ENCODE measurements around the gene SMIM21.

- TF ChIP-seq, protein P1, sequence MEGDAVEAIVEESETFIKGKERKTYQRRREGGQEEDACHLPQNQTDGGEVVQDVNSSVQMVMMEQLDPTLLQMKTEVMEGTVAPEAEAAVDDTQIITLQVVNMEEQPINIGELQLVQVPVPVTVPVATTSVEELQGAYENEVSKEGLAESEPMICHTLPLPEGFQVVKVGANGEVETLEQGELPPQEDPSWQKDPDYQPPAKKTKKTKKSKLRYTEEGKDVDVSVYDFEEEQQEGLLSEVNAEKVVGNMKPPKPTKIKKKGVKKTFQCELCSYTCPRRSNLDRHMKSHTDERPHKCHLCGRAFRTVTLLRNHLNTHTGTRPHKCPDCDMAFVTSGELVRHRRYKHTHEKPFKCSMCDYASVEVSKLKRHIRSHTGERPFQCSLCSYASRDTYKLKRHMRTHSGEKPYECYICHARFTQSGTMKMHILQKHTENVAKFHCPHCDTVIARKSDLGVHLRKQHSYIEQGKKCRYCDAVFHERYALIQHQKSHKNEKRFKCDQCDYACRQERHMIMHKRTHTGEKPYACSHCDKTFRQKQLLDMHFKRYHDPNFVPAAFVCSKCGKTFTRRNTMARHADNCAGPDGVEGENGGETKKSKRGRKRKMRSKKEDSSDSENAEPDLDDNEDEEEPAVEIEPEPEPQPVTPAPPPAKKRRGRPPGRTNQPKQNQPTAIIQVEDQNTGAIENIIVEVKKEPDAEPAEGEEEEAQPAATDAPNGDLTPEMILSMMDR (IDR thresholded peaks at IDR 0.05), result no peak
- TF ChIP-seq ZFX (IDR thresholded peaks at IDR 0.05; ENCODE audit: borderline replicate concordance), result no peak
Observed at GRCh38 chr18:75406491-75407445, 20.7 kb downstream of the SMIM21 start.
